ENCODE results near the gene EIF2B1.
"Not testable (repeated sequence)": the region's sequence is repeated elsewhere in the genome, so short reads cannot be mapped to it uniquely, and the experiment has no call there.

EIF2B1 gene

DNA sequence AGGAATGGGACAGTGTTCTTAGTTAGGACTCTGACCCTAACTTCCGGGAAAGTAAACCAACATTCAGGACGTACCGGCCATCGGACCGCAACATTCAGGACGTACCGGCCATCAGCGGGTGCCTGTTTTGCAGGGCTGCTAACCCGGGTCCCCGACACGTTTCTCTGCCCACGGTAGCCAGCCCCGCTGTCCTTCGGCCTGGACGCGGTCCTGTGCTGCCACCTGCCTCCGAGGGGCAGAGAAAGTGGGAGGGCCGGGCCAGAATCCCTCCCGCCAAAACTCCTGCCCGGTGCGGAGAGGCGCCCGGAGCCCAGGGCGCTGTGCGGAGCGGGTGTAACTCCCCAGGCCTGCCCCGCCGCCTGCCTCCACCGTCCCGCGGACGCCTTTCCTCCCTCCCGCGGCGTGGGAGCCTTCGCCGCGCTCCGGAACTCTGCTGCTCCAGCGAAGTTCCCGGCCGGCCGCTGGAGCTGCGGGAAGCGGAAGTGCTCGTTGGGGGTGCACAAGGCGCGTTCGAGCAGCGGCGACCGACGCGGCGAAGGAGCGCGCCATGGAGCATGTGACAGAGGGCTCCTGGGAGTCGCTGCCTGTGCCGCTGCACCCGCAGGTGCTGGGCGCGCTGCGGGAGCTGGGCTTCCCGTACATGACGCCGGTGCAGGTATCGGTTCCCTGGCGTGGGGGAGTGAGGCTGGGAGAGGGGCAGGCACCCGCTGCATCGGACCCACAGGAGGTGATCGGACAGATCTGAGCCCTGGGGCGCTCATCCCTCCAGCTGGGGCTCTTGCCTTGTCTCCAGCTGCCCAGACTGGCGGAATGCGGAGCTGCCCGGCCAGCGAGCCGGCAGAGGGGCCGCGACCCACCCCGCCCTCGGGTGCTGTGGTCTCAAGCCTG lies 31.6 kb downstream of the EIF2B1 start, which contains the start of gene DDX55:
TSS of gene DDX55 (plus strand) at position 498 of the 888 bp plus-strand sequence. CDS start at position 548, 50 bp downstream.
- TF ChIP-seq POLR2AphosphoS5 (IDR thresholded peaks at IDR 0.05; ENCODE audit: low read depth, low read length), result peak; percentile 97
- peak; percentile 96 for TF ChIP-seq POLR2A (IDR thresholded peaks at IDR 0.05; ENCODE audit: low read depth, low read length)
- peak; percentile 85 for TF ChIP-seq TAF1 (IDR thresholded peaks at IDR 0.05; ENCODE audit: low read depth, low read length)
- peak; percentile 54 for TF ChIP-seq SPI1 (IDR thresholded peaks at IDR 0.05; ENCODE audit: low read depth, low read length)
- peak; percentile 76 for TF ChIP-seq POU2F2 (IDR thresholded peaks at IDR 0.05; ENCODE audit: low read depth, low read length)
- no peak for TF ChIP-seq PAX5 (IDR thresholded peaks at IDR 0.05; ENCODE audit: insufficient read depth, low read length, severe bottlenecking)
- DNase-seq (ENCODE audit: insufficient read length, low spot score) (peak; percentile 82), FAIRE-seq (peak; percentile 84)

DNA sequence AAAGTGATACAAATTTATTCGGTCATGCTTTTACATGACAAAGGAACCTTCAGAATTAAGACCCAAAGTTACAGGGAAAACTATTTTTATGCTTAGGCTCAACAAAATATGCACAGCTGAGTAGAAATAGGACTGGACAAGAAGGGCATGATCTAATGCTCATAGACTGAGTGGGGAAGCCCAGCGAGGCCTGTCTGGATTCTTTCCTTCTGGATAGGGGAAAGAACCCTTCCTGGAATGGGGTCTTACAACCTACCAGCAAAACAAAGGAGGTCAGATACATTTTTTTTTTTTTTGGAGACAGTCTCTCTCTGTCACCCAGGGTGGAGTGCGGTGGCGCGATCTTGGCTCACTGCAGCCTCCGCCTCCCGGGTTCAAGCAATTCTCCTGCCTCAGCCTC lies 33.8 kb downstream of the EIF2B1 start:
- no peak for TF ChIP-seq POU2F2 (IDR thresholded peaks at IDR 0.05; ENCODE audit: low read depth, low read length)
- no peak for TF ChIP-seq SPI1 (IDR thresholded peaks at IDR 0.05; ENCODE audit: low read depth, low read length)
- TF ChIP-seq TAF1 (IDR thresholded peaks at IDR 0.05; ENCODE audit: low read depth, low read length), result no peak
- TF ChIP-seq PAX5 (IDR thresholded peaks at IDR 0.05; ENCODE audit: insufficient read depth, low read length, severe bottlenecking), result no peak
- no peak for TF ChIP-seq POLR2AphosphoS5 (IDR thresholded peaks at IDR 0.05; ENCODE audit: low read depth, low read length)
- TF ChIP-seq POLR2A (IDR thresholded peaks at IDR 0.05; ENCODE audit: low read depth, low read length), result no peak
- no peak for DNase-seq (ENCODE audit: insufficient read length, low spot score)
- no peak for FAIRE-seq

DNA sequence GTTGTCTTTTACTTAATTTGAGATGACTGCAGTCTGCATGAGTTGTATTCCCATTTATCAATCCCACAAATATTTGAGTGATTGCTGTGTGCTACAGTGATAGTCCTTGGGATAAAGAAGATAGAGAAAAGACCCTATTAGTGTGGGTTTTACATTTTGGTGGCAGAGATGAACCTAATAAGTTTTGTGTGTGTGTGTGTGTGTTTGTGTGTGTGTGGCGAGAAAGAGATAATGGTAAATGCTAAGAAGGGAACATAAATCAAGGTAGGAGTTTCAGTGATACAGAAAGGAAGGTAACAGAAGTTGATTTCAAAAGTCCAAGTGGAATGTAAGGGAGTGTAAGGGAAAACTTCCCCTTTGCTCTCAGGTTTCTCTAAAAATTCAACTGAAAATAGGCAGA lies 34.2 kb downstream of the EIF2B1 start:
- no peak for TF ChIP-seq SPI1 (IDR thresholded peaks at IDR 0.05; ENCODE audit: low read depth, low read length)
- no peak for FAIRE-seq
- DNase-seq (ENCODE audit: insufficient read length, low spot score), result no peak

DNA sequence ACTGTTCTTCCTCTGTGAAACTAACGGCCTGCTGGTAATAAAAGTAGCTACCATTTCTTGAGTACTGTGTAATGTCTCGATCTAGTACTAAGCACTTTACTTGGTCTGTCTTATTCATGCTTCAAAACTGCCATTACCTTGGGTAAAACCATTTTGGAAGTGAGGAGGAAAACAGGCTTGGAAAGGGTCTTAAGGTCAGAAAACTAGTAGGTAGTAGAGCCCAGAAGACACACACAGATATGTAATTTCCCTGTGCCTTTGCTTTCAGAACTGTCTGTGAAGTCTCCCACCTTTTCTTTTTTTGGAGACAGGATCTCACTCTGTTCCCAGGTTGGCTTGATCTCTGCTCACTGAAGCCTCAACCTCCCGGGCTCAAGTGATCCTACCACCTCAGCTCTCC lies 35.0 kb downstream of the EIF2B1 start:
- TF ChIP-seq SPI1 (IDR thresholded peaks at IDR 0.05; ENCODE audit: low read depth, low read length) (no peak), PAX5 (IDR thresholded peaks at IDR 0.05; ENCODE audit: insufficient read depth, low read length, severe bottlenecking) (no peak), POLR2A (IDR thresholded peaks at IDR 0.05; ENCODE audit: low read depth, low read length) (0 out of 2 replicates have a peak, but pooled peaks have one; percentile 27), POLR2AphosphoS5 (IDR thresholded peaks at IDR 0.05; ENCODE audit: low read depth, low read length) (no peak), POU2F2 (IDR thresholded peaks at IDR 0.05; ENCODE audit: low read depth, low read length) (no peak)
- FAIRE-seq (no peak), DNase-seq (ENCODE audit: insufficient read length, low spot score) (no peak)

DNA sequence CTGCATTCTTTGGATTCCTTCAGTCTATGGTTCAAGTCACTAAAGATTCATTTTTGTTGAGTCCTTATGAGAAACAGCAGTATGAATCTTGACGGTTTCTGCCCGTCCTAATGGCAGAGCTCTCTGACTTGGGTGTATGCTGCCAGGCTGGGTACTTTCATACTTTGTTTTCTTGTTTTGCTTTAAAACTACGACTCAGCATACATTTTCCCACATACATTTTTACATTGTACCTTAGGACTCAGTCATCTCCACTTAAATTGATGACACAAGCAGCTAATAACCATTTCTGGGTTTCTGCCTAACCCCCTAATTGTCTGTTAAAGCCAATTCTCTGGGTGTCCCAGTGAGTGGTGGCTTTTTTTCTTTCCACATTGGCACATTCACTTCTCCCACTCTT lies 36.4 kb downstream of the EIF2B1 start:
- DNase-seq (ENCODE audit: insufficient read length, low spot score), result no peak
- FAIRE-seq, result no peak
- TF ChIP-seq POU2F2 (IDR thresholded peaks at IDR 0.05; ENCODE audit: low read depth, low read length), result no peak
- no peak for TF ChIP-seq PAX5 (IDR thresholded peaks at IDR 0.05; ENCODE audit: insufficient read depth, low read length, severe bottlenecking)
- TF ChIP-seq SPI1 (IDR thresholded peaks at IDR 0.05; ENCODE audit: low read depth, low read length), result no peak
- TF ChIP-seq TAF1 (IDR thresholded peaks at IDR 0.05; ENCODE audit: low read depth, low read length), result no peak
- TF ChIP-seq POLR2AphosphoS5 (IDR thresholded peaks at IDR 0.05; ENCODE audit: low read depth, low read length), result no peak
- TF ChIP-seq POLR2A (IDR thresholded peaks at IDR 0.05; ENCODE audit: low read depth, low read length), result no peak

DNA sequence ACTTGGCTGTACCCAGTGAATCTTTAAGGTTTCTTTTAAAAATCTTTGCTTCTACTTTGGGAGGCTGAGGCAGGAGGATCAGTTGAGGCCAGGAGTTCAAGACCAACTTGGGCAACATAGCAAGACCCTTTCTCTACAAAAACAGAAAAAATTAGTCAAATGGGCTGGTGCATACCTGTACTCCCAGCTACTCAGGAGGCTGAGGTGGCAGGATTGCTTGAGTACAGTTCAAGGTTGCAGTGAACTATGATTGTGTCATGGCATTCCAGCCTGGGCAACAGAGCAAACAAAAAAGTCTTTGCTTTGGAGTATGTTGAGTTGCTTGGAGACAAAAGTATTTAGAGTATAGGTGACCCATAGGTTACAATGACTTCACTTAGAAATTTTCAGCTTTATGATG lies 37.8 kb downstream of the EIF2B1 start:
- FAIRE-seq, result no peak
- TF ChIP-seq PAX5 (IDR thresholded peaks at IDR 0.05; ENCODE audit: insufficient read depth, low read length, severe bottlenecking) (no peak), POU2F2 (IDR thresholded peaks at IDR 0.05; ENCODE audit: low read depth, low read length) (no peak), POLR2AphosphoS5 (IDR thresholded peaks at IDR 0.05; ENCODE audit: low read depth, low read length) (no peak), TAF1 (IDR thresholded peaks at IDR 0.05; ENCODE audit: low read depth, low read length) (no peak), POLR2A (IDR thresholded peaks at IDR 0.05; ENCODE audit: low read depth, low read length) (no peak), SPI1 (IDR thresholded peaks at IDR 0.05; ENCODE audit: low read depth, low read length) (no peak)
- no peak for DNase-seq (ENCODE audit: insufficient read length, low spot score)

DNA sequence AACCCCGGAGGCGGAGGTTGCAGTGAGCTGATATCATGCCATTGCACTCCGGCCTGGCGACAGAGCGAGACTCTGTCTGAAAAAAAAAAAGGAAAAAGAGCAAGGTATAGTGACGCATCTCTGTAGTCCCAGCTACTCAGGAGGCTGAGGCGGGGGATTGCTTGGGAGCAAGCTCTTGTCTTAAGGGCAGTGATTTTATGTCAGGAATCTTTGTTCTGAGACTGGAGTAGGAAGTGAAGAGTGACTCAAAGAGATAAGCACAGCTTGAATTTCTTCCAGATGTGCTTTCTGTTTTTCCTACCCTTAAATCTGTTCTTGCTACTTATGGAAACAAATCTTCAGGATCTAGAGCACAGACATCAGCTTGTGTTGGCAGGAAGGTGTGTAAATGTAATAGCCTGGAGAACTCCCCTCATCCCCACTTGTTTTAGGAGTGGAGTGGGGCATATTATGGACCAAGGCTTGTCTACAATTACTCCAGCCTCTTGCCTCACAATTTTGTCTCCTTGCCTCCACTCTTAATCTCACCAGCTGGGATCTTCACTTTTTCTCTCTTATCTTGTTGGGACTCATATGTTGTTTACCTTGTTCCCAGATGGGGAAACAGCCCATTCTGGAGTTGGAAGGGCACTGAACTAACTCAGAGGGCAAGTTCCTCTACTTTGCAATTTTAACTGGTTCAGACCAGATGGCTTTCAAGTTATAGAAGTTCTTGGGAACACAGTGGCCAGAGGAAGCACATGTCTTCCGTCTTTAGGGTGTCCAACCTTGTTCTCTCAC lies 41.6 kb downstream of the EIF2B1 start:
- no peak for FAIRE-seq
- no peak for TF ChIP-seq PAX5 (IDR thresholded peaks at IDR 0.05; ENCODE audit: insufficient read depth, low read length, severe bottlenecking)
- no peak for TF ChIP-seq POLR2A (IDR thresholded peaks at IDR 0.05; ENCODE audit: low read depth, low read length)
- no peak for TF ChIP-seq POLR2AphosphoS5 (IDR thresholded peaks at IDR 0.05; ENCODE audit: low read depth, low read length)
- TF ChIP-seq SPI1 (IDR thresholded peaks at IDR 0.05; ENCODE audit: low read depth, low read length), result no peak
- no peak for TF ChIP-seq POU2F2 (IDR thresholded peaks at IDR 0.05; ENCODE audit: low read depth, low read length)
- no peak for TF ChIP-seq TAF1 (IDR thresholded peaks at IDR 0.05; ENCODE audit: low read depth, low read length)

DNA sequence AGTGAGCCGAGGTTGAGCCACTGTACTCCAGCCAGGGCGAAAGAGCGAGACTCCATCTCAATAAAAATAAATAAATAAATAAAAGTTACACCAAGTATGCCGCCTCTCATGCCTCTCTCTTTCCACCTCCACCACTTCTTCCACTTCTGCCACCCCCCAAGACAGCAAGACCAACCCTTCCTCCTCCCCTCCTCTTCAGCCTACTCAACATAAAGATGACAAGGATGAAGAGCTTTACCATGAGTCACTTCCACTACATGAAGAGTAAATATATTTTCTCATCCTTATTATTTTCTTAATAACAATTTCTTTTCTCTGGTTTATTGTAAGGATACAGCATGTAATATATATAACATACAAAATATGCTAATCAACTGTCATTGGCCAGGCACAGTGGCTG lies 52.7 kb downstream of the EIF2B1 start:
- TF ChIP-seq PAX5 (IDR thresholded peaks at IDR 0.05; ENCODE audit: insufficient read depth, low read length, severe bottlenecking) (no peak), TAF1 (IDR thresholded peaks at IDR 0.05; ENCODE audit: low read depth, low read length) (no peak), POLR2A (IDR thresholded peaks at IDR 0.05; ENCODE audit: low read depth, low read length) (no peak), POU2F2 (IDR thresholded peaks at IDR 0.05; ENCODE audit: low read depth, low read length) (no peak), POLR2AphosphoS5 (IDR thresholded peaks at IDR 0.05; ENCODE audit: low read depth, low read length) (no peak), SPI1 (IDR thresholded peaks at IDR 0.05; ENCODE audit: low read depth, low read length) (no peak)
- DNase-seq (ENCODE audit: insufficient read length, low spot score) (no peak), FAIRE-seq (no peak)

More for the DNA sequence above, 41.6 kb downstream of the EIF2B1 start:
- no peak for DNase-seq (ENCODE audit: insufficient read length, low spot score)

DNA sequence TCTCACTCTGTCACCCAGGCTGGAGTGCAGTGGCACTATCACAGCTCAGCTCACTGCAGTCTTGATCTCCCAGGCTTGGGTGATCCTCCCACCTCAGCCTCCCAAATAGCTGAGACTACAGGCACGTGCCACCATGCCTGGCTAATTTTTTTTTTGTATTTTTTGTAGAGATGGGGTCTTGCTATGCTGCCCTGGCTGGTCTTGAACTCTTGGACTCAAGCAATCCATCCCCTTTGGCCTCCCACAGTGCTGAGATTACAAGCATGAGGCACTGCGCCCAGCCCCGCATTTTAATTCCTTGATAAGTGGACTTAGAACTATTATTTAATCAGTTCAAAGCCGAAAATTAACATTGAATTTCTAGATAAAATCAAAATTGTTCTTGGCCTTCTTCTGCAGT lies 54.7 kb downstream of the EIF2B1 start:
- DNase-seq (ENCODE audit: insufficient read length, low spot score); FAIRE-seq: not testable (repeated sequence)
